HG03571 (cell line): Measurements from ENCODE around the gene PLOD1.

Source experiments
- ATAC-seq: cut with Tn5 transposase; IDR thresholded peaks from one replicate; pipeline ENCODE4 v1.9.1; 2021; ENCODE audit not compliant: unreplicated experiment

Gene PLOD1

GRCh38 chr1:11978301-11978700 is 43.8 kb downstream of the PLOD1 start:
- ATAC-seq: no peak

GRCh38 chr1:11979028-11979850 is 44.7 kb downstream of the PLOD1 start:
- ATAC-seq: no peak

GRCh38 chr1:11979851-11980675 is 45.5 kb downstream of the PLOD1 start, which contains the start of gene MFN2:
Gene MFN2 (plus strand): TSS chr1:11980444. CDS start chr1:11989169, 8,725 bp downstream.
- peak; percentile 87 for ATAC-seq

- peak; percentile 3 for ATAC-seq
Measured at GRCh38 chr1:11980676-11980972, 46.1 kb downstream of the PLOD1 start.

- ATAC-seq: no peak
Measured at GRCh38 chr1:11981378-11982009, 47.0 kb downstream of the PLOD1 start.

GRCh38 chr1:11982010-11982392 is 47.5 kb downstream of the PLOD1 start:
- ATAC-seq: no peak

GRCh38 chr1:11984121-11984520 is 49.6 kb downstream of the PLOD1 start:
- no peak for ATAC-seq

- ATAC-seq: no peak
Measured at GRCh38 chr1:11984576-11984975, 50.1 kb downstream of the PLOD1 start.

GRCh38 chr1:11985171-11985570 is 50.7 kb downstream of the PLOD1 start:
- ATAC-seq: no peak

- ATAC-seq: no peak
Measured at GRCh38 chr1:11985851-11986250, 51.3 kb downstream of the PLOD1 start.

- no peak for ATAC-seq
Measured at GRCh38 chr1:11989669-11990068, 55.2 kb downstream of the PLOD1 start.

GRCh38 chr1:11990303-11991032 is 56.0 kb downstream of the PLOD1 start:
- no peak for ATAC-seq

GRCh38 chr1:11991969-11992676 is 57.6 kb downstream of the PLOD1 start:
- ATAC-seq: no peak

- no peak for ATAC-seq
Measured at GRCh38 chr1:11997081-11997850, 62.7 kb downstream of the PLOD1 start.

GRCh38 chr1:11998636-11999035 is 64.1 kb downstream of the PLOD1 start:
- ATAC-seq: no peak

- no peak for ATAC-seq
Measured at GRCh38 chr1:11999236-11999635, 64.7 kb downstream of the PLOD1 start.

GRCh38 chr1:12001249-12001917 is 66.9 kb downstream of the PLOD1 start:
- ATAC-seq: no peak

GRCh38 chr1:12001996-12002493 is 67.5 kb downstream of the PLOD1 start:
- no peak for ATAC-seq

- no peak for ATAC-seq
Measured at GRCh38 chr1:12003762-12004161, 69.2 kb downstream of the PLOD1 start.
